Endothelial cell of umbilical vein (primary cell): ENCODE results near the gene VPS51. TPM values are rescaled to one million over a fixed set of nuclear protein-coding genes. Genes with fewer than 3 reads are reported as not detected.

Experiments
- BruUV-seq: library from RNA; stranded (reverse); fragments of 400-500 nt; replicated peaks from 2 replicates; lab custom pipeline; 2021; lab: Mats Ljungman, UMichigan
- CTCF ChIA-PET: fragments of 300-600, 350-600 bp; sonication (Branson Sonifier 250); formaldehyde crosslinking; loops from one replicate; lab custom pipeline; 2021; ENCODE audit warnings: antibody characterized with exemption, inconsistent platforms; lab: Charles Lee
- POLR2A ChIA-PET: fragments of 300-600, 350-600 bp; sonication (Branson Sonifier 250); formaldehyde crosslinking; loops from one replicate; lab custom pipeline; 2021; ENCODE audit warnings: antibody characterized with exemption, inconsistent platforms; lab: Charles Lee
- DNase-seq: peaks from one replicate; pipeline ENCODE4 v3.0.0-alpha.2; 2011; ENCODE audit warnings: low read depth, low spot score
- FAIRE-seq: peaks from 2 replicates; lab custom pipeline; 2011; peaks lifted over from hg19 to GRCh38; lab: Jason Lieb, UNC
- H2AFZ ChIP-seq: 2 replicates; pipeline ENCODE4 v1.6.0; 2012; ENCODE audit warnings: low read depth, low read length, control low read depth, inconsistent platforms
- H3K27ac ChIP-seq: 2 replicates; pipeline ENCODE4 v1.5.1; 2011; ENCODE audit warnings: low read depth, mild to moderate bottlenecking, control low read depth, low read length, moderate library complexity; ENCODE audit not compliant: insufficient read depth
- H3K27me3 ChIP-seq, 2 experiments: 2 replicates each; pipeline versions ENCODE4 v1.6.0 to v1.6.1; 2011; ENCODE audit warnings: low read length in 2 of 2, mixed read lengths in 1 of 2; ENCODE audit not compliant: control insufficient read depth in 2 of 2, insufficient read depth in 2 of 2
- H3K36me3 ChIP-seq, 2 experiments: 2 replicates in 1 of 2; 3 replicates in 1 of 2; pipeline ENCODE4 v1.5.1; 2011; ENCODE audit warnings: low read length in 2 of 2, mild to moderate bottlenecking in 1 of 2, moderate library complexity in 1 of 2; ENCODE audit not compliant: control insufficient read depth in 2 of 2, insufficient read depth in 2 of 2; ENCODE audit errors: extremely low read depth in 1 of 2
- H3K4me1 ChIP-seq: 3 replicates; pipeline ENCODE4 v1.5.1; 2011; ENCODE audit warnings: mild to moderate bottlenecking, low read length; ENCODE audit not compliant: control insufficient read depth, insufficient read depth; ENCODE audit errors: extremely low read depth
- H3K4me2 ChIP-seq: 2 replicates; pipeline ENCODE4 v1.6.1; 2011; ENCODE audit warnings: low read length, control low read depth, mixed read lengths; ENCODE audit not compliant: insufficient read depth
- H3K4me3 ChIP-seq, 3 experiments: fragments of 200-600 bp in 1 of 3; sonication (generic), shearing (Covaris generic) in 1 of 3; replicated peaks in 1 of 3; 2 replicates each; pipeline ENCODE4 v1.5.1; 2011 to 2016; ENCODE audit warnings: control low read depth in 3 of 3, low read length in 3 of 3, mild to moderate bottlenecking in 2 of 3, inconsistent platforms in 1 of 3, low read depth in 1 of 3, moderate library complexity in 1 of 3; ENCODE audit not compliant: insufficient read depth in 1 of 3
- H3K79me2 ChIP-seq: 2 replicates; pipeline ENCODE4 v1.6.0; 2012; ENCODE audit warnings: low read length, inconsistent platforms; ENCODE audit not compliant: control insufficient read depth, insufficient read depth
- H3K9ac ChIP-seq: replicated peaks from 2 replicates; pipeline ENCODE3; 2011; ENCODE audit warnings: low read length, control low read depth; ENCODE audit not compliant: insufficient read depth; ENCODE audit errors: extremely low read depth
- H3K9me1 ChIP-seq: replicated peaks from 3 replicates; pipeline ENCODE4 v1.6.0; 2011; ENCODE audit warnings: mild to moderate bottlenecking, low read length; ENCODE audit not compliant: control insufficient read depth, insufficient read depth; ENCODE audit errors: extremely low read depth
- H3K9me3 ChIP-seq: replicated peaks from 2 replicates; pipeline ENCODE4 v1.5.1; 2012; ENCODE audit warnings: low read length, inconsistent platforms; ENCODE audit not compliant: control insufficient read depth, insufficient read depth
- H4K20me1 ChIP-seq: replicated peaks from 2 replicates; pipeline ENCODE3; 2011; ENCODE audit warnings: mild to moderate bottlenecking, low read length; ENCODE audit not compliant: control insufficient read depth, insufficient read depth; ENCODE audit errors: extremely low read depth
- CTCF ChIP-seq, 2 donors: IDR thresholded peaks; 1 replicate in 1 of 2; 2 replicates in 1 of 2; pipeline ENCODE4 v1.5.1; 2011; ENCODE audit warnings: low read length in 2 of 2, mild to moderate bottlenecking in 2 of 2, moderate library complexity in 2 of 2, control low read depth in 1 of 2, inconsistent platforms in 1 of 2, low read depth in 1 of 2; ENCODE audit not compliant: insufficient read depth in 1 of 2; ENCODE audit errors: extremely low read depth in 1 of 2
- EZH2 ChIP-seq: IDR thresholded peaks from 2 replicates; pipeline ENCODE4 v1.6.1; 2012; ENCODE audit warnings: borderline replicate concordance, low read depth, mild to moderate bottlenecking, moderate library complexity, low read length, inconsistent platforms; ENCODE audit not compliant: severe bottlenecking
- FOS ChIP-seq: IDR thresholded peaks from 2 replicates; pipeline ENCODE4 v1.6.1; 2011; ENCODE audit warnings: mild to moderate bottlenecking, low read length, moderate library complexity, borderline replicate concordance; ENCODE audit not compliant: insufficient read depth
- GATA2 ChIP-seq: IDR thresholded peaks from 2 replicates; pipeline ENCODE4 v1.7.0; 2011; ENCODE audit warnings: low read depth, mild to moderate bottlenecking, moderate library complexity, mixed read lengths, low read length; ENCODE audit not compliant: insufficient read length, insufficient read depth
- JUN ChIP-seq: IDR thresholded peaks from 2 replicates; pipeline ENCODE4 v1.6.1; 2011; ENCODE audit warnings: borderline replicate concordance, low read depth; ENCODE audit not compliant: insufficient read length, insufficient read depth
- MAX ChIP-seq: IDR thresholded peaks from 2 replicates; pipeline ENCODE4 v1.6.1; 2011; ENCODE audit not compliant: insufficient read depth, insufficient read length
- MYC ChIP-seq: IDR thresholded peaks from one replicate; pipeline ENCODE4 v1.6.1; 2011; ENCODE audit warnings: mild to moderate bottlenecking, low read depth, low read length
- POLR2A ChIP-seq: IDR thresholded peaks from 2 replicates; pipeline ENCODE4 v1.6.1; 2012; ENCODE audit warnings: low read depth, mild to moderate bottlenecking, control low read depth, low read length
- POLR2AphosphoS5 ChIP-seq: IDR thresholded peaks from 2 replicates; pipeline ENCODE4 v1.6.1; 2012; ENCODE audit warnings: low read depth, mild to moderate bottlenecking, control low read depth, low read length, moderate library complexity; ENCODE audit not compliant: insufficient read depth
- dilution Hi-C: fragments of 300-500 bp; cut with MboI; formaldehyde crosslinking; loops from one replicate; pipeline ENCODE4 v1.15.0; 2019; ENCODE audit warnings: low sequenced_read_pairs; ENCODE audit not compliant: extremely low pct_ligation_motif_present
- intact Hi-C: fragments of 100-400 bp; cut with micrococcal nuclease; formaldehyde crosslinking; loops from one replicate; pipeline ENCODE4 v1.10.0; 2022
- polyA plus RNA-seq, 4 experiments: library from polyadenylated mRNA; depleted of rRNA in 3 of 4; stranded (reverse) in 3 of 4; unstranded in 1 of 4; fragments of >200 nt; gene quantifications; 2 replicates each; pipeline versions ENCODE4 v1.2.1 to v1.2.3, GENCODE V29; 2011 to 2012; ENCODE audit warnings: missing spikeins in 1 of 4
- total RNA-seq: library from RNA; stranded (reverse); gene quantifications from 2 replicates; pipeline ENCODE4 v1.2.3, GENCODE V29; 2021

Gene VPS51
- total and polyA plus RNA-seq, 2 donors (not counting 3 experiments of a cell fraction or from before 2014, with no cell fraction given): 108 to 146 TPM

- H3K27me3 ChIP-seq: no peaks in the 10 kb centered on the region
- TSS peak; percentile 63 for BruUV-seq
- H3K9me3 ChIP-seq: no peaks in the 10 kb centered on the region
- H3K79me2 ChIP-seq: peaks cover 34% of the 10 kb centered on the region
- no peaks in the 10 kb centered on the region for H4K20me1 ChIP-seq
- H3K9ac ChIP-seq: peak overlapping the region; percentile 90
- peak overlapping the region; percentile 48 to 94 (median 82) for H3K4me3 ChIP-seq
- peak overlapping the region; percentile 66 for H3K4me2 ChIP-seq
- H3K4me1 ChIP-seq: peaks cover 15% of the 10 kb centered on the region
- ChIA-PET POLR2A (interaction anchor here (0.8 to 1.9 kb wide), 4 partner anchors 14 to 140 kb away, joined by 3 to 7 read pairs (median 6); partner anchors contain the start of gene POLA2), CTCF (interaction anchor here (0.9 to 3.4 kb wide), 4 partner anchors 10 to 60 kb away, joined by 3 to 45 read pairs (median 10); partner anchors contain the start of genes CAPN1, SYVN1 and TM7SF2)
- TF ChIP-seq EZH2: no peak
- TF ChIP-seq CTCF (IDR thresholded peaks at IDR 0.05; ENCODE audit: extremely low read depth in 1 of 2, insufficient read depth in 1 of 2, low read depth in 1 of 2, low read length in 2 of 2): no peak
- no peak for TF ChIP-seq FOS
- no peak for TF ChIP-seq POLR2A
- TF ChIP-seq MAX: no peak
- TF ChIP-seq MYC: no peak
- TF ChIP-seq POLR2AphosphoS5: no peak
- no peak for TF ChIP-seq GATA2
- no peak for TF ChIP-seq JUN
- no peaks in the 10 kb centered on the region for H3K9me1 ChIP-seq
- H3K36me3 ChIP-seq: peaks cover 7 to 24% of the 10 kb centered on the region in 2 experiments
- H2AFZ ChIP-seq: no peak overlapping the region
- intact Hi-C loops (no loop called here), dilution Hi-C loops (no loop called here)
- H3K27ac ChIP-seq: peak overlapping the region; percentile 53
- peak; percentile 56 for FAIRE-seq
- DNase-seq: no peak
Observed at GRCh38 chr11:65121447-65121864, 25.4 kb downstream of the VPS51 start.
